LNCaP clone FGC (cell line): ENCODE results near the gene ZNF512B.
"Not testable (repeated sequence)": the region's sequence is repeated elsewhere in the genome, so short reads cannot be mapped to it uniquely, and the experiment has no call there.

ENCODE experiments used
- DNase-seq: peaks from one replicate; pipeline ENCODE4 v3.0.0-alpha.2; 2011; ENCODE audit warnings: low read depth
- H3K4me3 ChIP-seq: 2 replicates; pipeline ENCODE4 v1.5.1; 2011; ENCODE audit warnings: mild to moderate bottlenecking, low read depth, low read length, control low read depth
- CTCF ChIP-seq: IDR thresholded peaks from 2 replicates; pipeline ENCODE4 v1.5.1; 2012; ENCODE audit warnings: mild to moderate bottlenecking; ENCODE audit not compliant: control insufficient read depth, insufficient read depth; ENCODE audit errors: extremely low read depth

Gene ZNF512B

GRCh38 chr20:63972312-63973159, 2.8 kb upstream of the ZNF512B start:
- no peak for TF ChIP-seq CTCF
- no peak for DNase-seq
- H3K4me3 ChIP-seq, result no peak overlapping the region

GRCh38 chr20:63971960-63972311, 2.2 kb upstream of the ZNF512B start:
- DNase-seq, H3K4me3 ChIP-seq: not testable (repeated sequence)

- no peak for TF ChIP-seq CTCF
- peak overlapping the region; percentile 66 for H3K4me3 ChIP-seq
- no peak for DNase-seq
These were observed 1.1 kb upstream of the ZNF512B start for GRCh38 chr20:63970714-63971431.

DNA sequence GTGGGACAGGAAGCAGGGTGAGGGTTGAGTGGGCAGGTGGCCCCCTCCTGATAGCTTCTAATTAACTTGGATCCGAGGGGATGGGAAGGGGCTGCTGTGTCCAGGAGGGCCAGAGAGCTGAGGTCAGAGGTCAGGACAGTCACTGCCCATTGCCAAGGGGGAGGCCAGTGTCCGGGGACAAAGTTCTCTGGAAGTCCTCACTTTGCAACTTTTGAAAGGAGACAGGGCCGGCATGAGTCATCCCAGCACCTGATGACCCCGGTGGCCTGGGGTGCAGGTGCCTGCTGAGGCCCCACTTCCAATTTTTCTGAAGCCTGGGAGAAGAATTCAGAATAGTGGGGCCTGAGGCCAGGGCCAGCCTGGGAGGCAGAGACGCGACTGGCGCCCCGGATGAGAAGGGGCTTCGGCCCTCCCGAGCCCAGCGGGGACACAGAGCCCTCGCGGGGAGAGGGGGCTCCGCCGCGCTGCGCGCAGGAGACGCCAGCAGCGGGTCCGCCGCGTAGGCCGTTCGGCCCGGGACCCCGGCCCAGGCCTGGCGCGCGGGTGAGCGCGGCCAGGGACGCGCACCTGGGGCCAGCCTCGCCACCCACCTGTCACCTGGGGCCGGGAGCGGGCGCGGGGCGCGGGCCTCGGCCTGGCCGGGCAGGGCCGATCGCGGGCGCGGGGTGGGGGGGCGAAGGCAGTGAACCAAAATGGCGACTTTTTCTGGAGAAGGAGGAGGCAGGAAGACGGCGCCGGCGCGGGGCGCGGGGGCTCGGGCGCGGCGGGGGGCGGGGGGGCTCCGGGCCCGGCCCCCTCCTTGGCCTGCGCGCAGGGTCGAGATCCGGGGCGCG, 586 bp downstream of the ZNF512B start:
- no peak for TF ChIP-seq CTCF

DNA sequence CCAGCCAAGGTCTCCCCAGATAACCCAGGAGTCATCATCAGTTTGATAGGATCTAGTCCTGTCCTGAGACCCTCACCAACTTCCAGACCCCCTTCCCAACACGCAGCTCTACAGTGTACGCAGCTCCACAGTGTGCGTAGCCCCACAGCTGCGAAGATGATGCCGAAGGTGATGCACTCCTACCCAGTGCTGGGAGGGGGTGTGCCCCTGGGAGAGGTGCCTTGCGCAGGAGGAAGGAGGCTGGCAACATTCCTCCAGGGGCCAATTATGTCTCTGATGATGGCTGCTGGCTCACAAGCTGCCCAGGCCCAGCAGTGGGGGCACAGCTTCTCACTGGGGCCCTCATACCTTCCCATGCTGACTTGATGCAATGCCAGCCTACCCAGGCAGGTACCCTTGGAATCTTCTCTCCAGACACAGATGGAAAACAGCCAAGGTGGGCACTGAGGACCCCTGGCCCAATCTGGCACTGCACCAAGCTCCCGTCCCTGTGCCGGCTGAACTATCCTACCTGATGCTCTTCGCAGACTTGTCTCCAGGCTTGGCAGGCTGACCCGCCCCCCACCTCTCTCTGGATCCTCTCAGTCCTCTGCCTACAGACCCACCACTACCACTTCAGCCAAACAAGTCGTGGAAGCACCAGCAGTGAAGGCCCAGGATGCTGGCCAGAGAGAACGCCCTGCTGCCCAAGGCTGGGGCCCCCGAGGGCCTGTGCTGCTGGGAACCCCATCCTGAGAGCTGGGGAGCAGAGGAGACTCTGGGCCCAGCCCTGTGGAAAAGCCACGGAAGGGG, 1.4 kb downstream of the ZNF512B start:
- peak overlapping the region; percentile 72 for H3K4me3 ChIP-seq

More for the DNA sequence above, 586 bp downstream of the ZNF512B start:
- H3K4me3 ChIP-seq, result peak overlapping the region; percentile 72
- DNase-seq, result no peak

More for the DNA sequence above, 1.4 kb downstream of the ZNF512B start:
- TF ChIP-seq CTCF, result no peak
- no peak for DNase-seq
